Osteoblast (primary cell): ENCODE results near the gene TTLL9. TPM values are rescaled to one million over a fixed set of nuclear protein-coding genes. Genes with fewer than 3 reads are reported as not detected.

Experiments
- DNase-seq: peaks from one replicate; pipeline ENCODE4 v3.0.0; 2011; ENCODE audit warnings: low spot score, mixed read lengths; ENCODE audit not compliant: insufficient read length; ENCODE audit errors: missing footprints
- H2AFZ ChIP-seq: 2 replicates; pipeline ENCODE4 v1.6.0; 2011; ENCODE audit warnings: mild to moderate bottlenecking, low read length
- H3K27ac ChIP-seq: 2 replicates; pipeline ENCODE4 v1.5.1; 2011; ENCODE audit warnings: mild to moderate bottlenecking, low read depth, low read length, moderate library complexity
- H3K27me3 ChIP-seq: 2 replicates; pipeline ENCODE4 v1.6.0; 2012; ENCODE audit warnings: mild to moderate bottlenecking, control low read depth, inconsistent platforms, low read length, moderate library complexity; ENCODE audit not compliant: insufficient read depth
- H3K36me3 ChIP-seq: 2 replicates; pipeline ENCODE4 v1.5.1; 2011; ENCODE audit warnings: mild to moderate bottlenecking, low read length, control low read depth, moderate library complexity; ENCODE audit not compliant: insufficient read depth
- H3K4me1 ChIP-seq: 2 replicates; pipeline ENCODE4 v1.5.1; 2011; ENCODE audit warnings: mild to moderate bottlenecking, low read length, control low read depth, moderate library complexity; ENCODE audit not compliant: insufficient read depth
- H3K4me2 ChIP-seq: 2 replicates; pipeline ENCODE4 v1.6.0; 2011; ENCODE audit warnings: mild to moderate bottlenecking, low read length; ENCODE audit not compliant: insufficient read depth
- H3K4me3 ChIP-seq: fragments of 200-600 bp; sonication (generic); 3 replicates; pipeline ENCODE4 v1.5.1; 2012; ENCODE audit warnings: mild to moderate bottlenecking, low read length, inconsistent platforms; ENCODE audit not compliant: insufficient read depth
- H3K79me2 ChIP-seq: 2 replicates; pipeline ENCODE4 v1.6.0; 2012; ENCODE audit warnings: mild to moderate bottlenecking, low read length, control low read depth, inconsistent platforms; ENCODE audit not compliant: insufficient read depth
- H3K9me3 ChIP-seq: 2 replicates; pipeline ENCODE4 v1.5.1; 2011; ENCODE audit warnings: low read depth, low read length, control low read depth
- H4K20me1 ChIP-seq: 2 replicates; pipeline ENCODE4 v1.6.0; 2012; ENCODE audit warnings: mild to moderate bottlenecking, low read length, control low read depth; ENCODE audit not compliant: insufficient read depth
- CTCF ChIP-seq: IDR thresholded peaks from 2 replicates; pipeline ENCODE4 v1.5.1; 2011; ENCODE audit warnings: mild to moderate bottlenecking, low read depth, low read length, moderate library complexity; ENCODE audit errors: extremely low read depth
- total RNA-seq: library from RNA; depleted of rRNA; stranded (reverse); fragments of >200 nt; gene quantifications from 2 replicates; pipeline ENCODE4 v1.2.3, GENCODE V29; 2012

Gene TTLL9
- total RNA-seq, 1 donor: 0.72 TPM

GRCh38 chr20:31908016-31908415, 37.6 kb downstream of the TTLL9 start:
- no peaks in the 10 kb centered on the region for H3K79me2 ChIP-seq
- no peak for DNase-seq
- H3K36me3 ChIP-seq: no peaks in the 10 kb centered on the region
- no peaks in the 10 kb centered on the region for H3K27me3 ChIP-seq
- H3K9me3 ChIP-seq: no peaks in the 10 kb centered on the region
- H3K27ac ChIP-seq: no peak overlapping the region
- H3K4me2 ChIP-seq: no peak overlapping the region
- no peak for TF ChIP-seq CTCF
- no peak overlapping the region for H2AFZ ChIP-seq
- no peak overlapping the region for H3K4me3 ChIP-seq
- no peaks in the 10 kb centered on the region for H4K20me1 ChIP-seq
- H3K4me1 ChIP-seq: no peaks in the 10 kb centered on the region

DNA sequence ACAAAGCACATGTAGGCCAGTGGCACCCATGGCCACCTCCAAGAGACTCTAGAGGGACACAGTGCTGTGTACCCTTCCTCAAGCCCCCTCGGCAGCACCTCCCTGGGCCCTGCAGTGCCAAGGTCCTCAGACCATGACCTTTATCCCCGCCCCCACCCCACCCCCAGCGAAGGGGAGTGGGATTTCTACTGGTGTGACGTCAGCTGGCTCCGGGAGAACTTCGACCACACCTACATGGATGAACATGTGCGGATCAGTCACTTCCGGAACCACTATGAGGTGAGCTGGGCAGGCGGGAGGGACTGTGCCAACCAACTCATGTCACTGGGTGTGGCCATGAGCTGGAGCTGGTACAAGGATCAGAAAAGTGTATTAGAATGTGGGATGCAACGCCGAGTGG, 38.0 kb downstream of the TTLL9 start:
- no peaks in the 10 kb centered on the region for H3K36me3 ChIP-seq
- H3K4me1 ChIP-seq: no peaks in the 10 kb centered on the region
- H3K27me3 ChIP-seq: peaks cover 3% of the 10 kb centered on the region
- DNase-seq: no peak
- no peaks in the 10 kb centered on the region for H4K20me1 ChIP-seq
- no peak overlapping the region for H3K27ac ChIP-seq
- H3K4me2 ChIP-seq: no peak overlapping the region
- no peaks in the 10 kb centered on the region for H3K79me2 ChIP-seq
- TF ChIP-seq CTCF: no peak
- no peak overlapping the region for H2AFZ ChIP-seq
- no peaks in the 10 kb centered on the region for H3K9me3 ChIP-seq
- H3K4me3 ChIP-seq: no peak overlapping the region

DNA sequence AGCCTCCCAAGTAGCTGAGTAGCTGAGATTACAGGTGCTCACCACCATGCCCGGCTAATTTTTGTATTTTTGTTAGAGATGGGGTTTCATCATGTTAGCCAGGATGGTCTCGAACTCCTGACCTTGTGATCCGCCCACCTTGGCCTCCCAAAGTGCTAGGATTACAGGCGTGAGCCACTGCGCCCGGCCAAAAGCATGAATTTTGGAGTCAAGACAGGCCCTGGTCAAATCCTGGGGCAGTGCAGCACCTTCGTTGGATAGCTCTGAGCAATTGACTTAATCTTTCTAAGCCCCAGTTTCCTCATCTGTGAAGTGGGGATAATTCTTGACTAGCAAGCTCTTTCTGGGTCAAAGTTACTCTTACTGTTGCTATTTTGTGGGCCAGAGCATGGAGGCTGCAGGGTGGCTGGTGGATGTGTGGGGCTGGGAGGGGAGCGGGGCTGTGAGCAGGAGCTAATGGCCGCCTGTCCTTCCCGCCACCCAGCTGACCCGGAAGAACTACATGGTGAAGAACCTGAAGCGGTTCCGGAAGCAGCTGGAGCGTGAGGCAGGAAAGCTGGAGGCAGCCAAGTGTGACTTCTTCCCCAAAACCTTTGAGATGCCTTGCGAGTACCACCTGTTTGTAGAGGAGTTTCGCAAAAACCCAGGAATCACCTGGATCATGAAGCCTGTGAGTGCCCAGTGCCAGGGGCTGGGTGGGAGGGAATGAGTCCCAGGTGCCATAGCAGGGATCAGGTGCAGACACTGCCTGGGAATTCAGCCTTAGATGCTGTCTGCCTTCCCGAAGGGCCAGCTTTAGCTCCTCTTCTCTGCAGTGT, 39.0 kb downstream of the TTLL9 start:
- peaks cover 7% of the 10 kb centered on the region for H3K27me3 ChIP-seq
- H3K4me3 ChIP-seq: no peak overlapping the region
- H4K20me1 ChIP-seq: no peaks in the 10 kb centered on the region
- H3K9me3 ChIP-seq: no peaks in the 10 kb centered on the region
- no peaks in the 10 kb centered on the region for H3K79me2 ChIP-seq
- no peak overlapping the region for H3K4me2 ChIP-seq
- H2AFZ ChIP-seq: no peak overlapping the region
- no peaks in the 10 kb centered on the region for H3K36me3 ChIP-seq
- DNase-seq: no peak
- no peak overlapping the region for H3K27ac ChIP-seq
- no peaks in the 10 kb centered on the region for H3K4me1 ChIP-seq
- no peak for TF ChIP-seq CTCF

DNA sequence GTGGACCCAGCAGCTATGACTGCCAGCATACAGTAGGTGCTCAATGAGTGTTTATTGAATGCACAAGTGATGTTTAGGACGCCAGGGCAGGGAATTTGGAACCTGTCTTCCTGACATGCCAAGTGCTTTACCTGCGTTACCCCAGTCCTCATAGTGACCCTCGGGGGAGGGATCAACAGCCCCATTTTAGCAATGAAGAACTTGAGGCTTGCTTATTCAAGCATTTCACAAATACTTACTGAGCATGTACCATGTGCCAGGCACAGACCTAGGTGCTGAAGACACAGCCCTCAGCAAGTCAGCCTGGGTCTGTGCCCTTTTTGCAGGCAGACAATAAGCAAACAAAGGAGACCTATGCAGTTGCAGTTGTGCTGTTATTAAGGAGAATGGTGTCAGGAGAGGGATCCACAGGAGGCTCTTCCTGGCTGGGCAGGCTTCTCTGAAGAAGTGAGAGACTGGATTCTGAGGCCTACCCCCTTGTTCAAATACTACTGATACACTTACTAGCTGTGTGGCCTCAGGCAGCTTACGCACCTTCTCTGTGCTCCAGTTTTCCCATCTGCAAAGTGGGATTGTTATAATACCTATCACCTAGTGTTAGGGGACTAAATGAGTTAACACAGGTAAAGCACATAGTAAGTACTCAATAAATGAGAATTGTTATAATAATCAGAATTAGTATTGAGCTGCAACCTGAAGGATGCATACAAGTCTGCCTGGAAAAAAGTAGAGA, 39.8 kb downstream of the TTLL9 start:
- TF ChIP-seq CTCF: no peak
- Histone ChIP-seq H3K4me2 (no peak overlapping the region), H3K27ac (no peak overlapping the region), H3K79me2 (no peaks in the 10 kb centered on the region), H3K27me3 (peaks cover 7% of the 10 kb centered on the region), H4K20me1 (no peaks in the 10 kb centered on the region), H3K4me1 (no peaks in the 10 kb centered on the region), H3K4me3 (no peak overlapping the region), H3K9me3 (no peaks in the 10 kb centered on the region), H2AFZ (no peak overlapping the region), H3K36me3 (no peaks in the 10 kb centered on the region)
- no peak for DNase-seq
